Endodermal cell (in vitro differentiated cells): ENCODE data around the gene CCDC57. TPM values are rescaled to one million over a fixed set of nuclear protein-coding genes. Genes with fewer than 3 reads are reported as not detected.

Experiments used
- DNase-seq: peaks from one replicate; pipeline ENCODE4 v3.0.0-alpha.2; 2017
- H3K27ac ChIP-seq: 2 replicates; pipeline ENCODE4 v1.5.1; 2013; ENCODE audit warnings: mild to moderate bottlenecking, low read depth, low read length, moderate library complexity
- H3K27me3 ChIP-seq: 2 replicates; pipeline ENCODE4 v1.6.1; 2013; ENCODE audit warnings: mild to moderate bottlenecking, low read length, moderate library complexity; ENCODE audit not compliant: insufficient read depth, control insufficient read depth, poor library complexity, severe bottlenecking
- H3K36me3 ChIP-seq: 2 replicates; pipeline ENCODE4 v1.7.0; 2013; ENCODE audit warnings: mild to moderate bottlenecking, low read length, moderate library complexity; ENCODE audit not compliant: control insufficient read depth, insufficient read depth
- H3K4me1 ChIP-seq: one replicate; pipeline ENCODE4 v1.7.0; 2013; ENCODE audit warnings: low read length; ENCODE audit not compliant: control insufficient read depth, insufficient read depth
- H3K4me3 ChIP-seq: 2 replicates; pipeline ENCODE4 v1.5.1; 2013; ENCODE audit warnings: mild to moderate bottlenecking, low read length, moderate library complexity
- H3K9ac ChIP-seq: 2 replicates; pipeline ENCODE4 v1.6.1; 2013; ENCODE audit warnings: mild to moderate bottlenecking, low read length, moderate library complexity; ENCODE audit not compliant: poor library complexity, severe bottlenecking; ENCODE audit errors: extremely low read depth
- H3K9me3 ChIP-seq: 2 replicates; pipeline ENCODE4 v1.6.1; 2013; ENCODE audit warnings: mild to moderate bottlenecking, low read length, moderate library complexity; ENCODE audit not compliant: control insufficient read depth
- H3K27ac Mint-ChIP-seq: 2 replicates; pipeline ENCODE4 v1.8.0; 2020; ENCODE audit warnings: mixed read lengths
- H3K27me3 Mint-ChIP-seq: 2 replicates; pipeline ENCODE4 v1.8.0; 2021; ENCODE audit warnings: mild to moderate bottlenecking, mixed read lengths; ENCODE audit not compliant: insufficient read depth
- H3K36me3 Mint-ChIP-seq: 2 replicates; pipeline ENCODE4 v1.8.0; 2020; ENCODE audit warnings: low read depth, mixed read lengths
- H3K4me1 Mint-ChIP-seq: 2 replicates; pipeline ENCODE4 v1.8.0; 2020; ENCODE audit warnings: mixed read lengths
- H3K4me3 Mint-ChIP-seq: 2 replicates; pipeline ENCODE4 v1.8.0; 2020; ENCODE audit warnings: mild to moderate bottlenecking, moderate library complexity, mixed read lengths
- H3K9me3 Mint-ChIP-seq: 2 replicates; pipeline ENCODE4 v1.8.0; 2020; ENCODE audit warnings: mild to moderate bottlenecking, mixed read lengths
- CTCF ChIP-seq: fragments of 200-600 bp; sonication (generic); conservative IDR thresholded peaks from 2 replicates; pipeline ENCODE4 v1.5.0; 2021; ENCODE audit warnings: antibody characterized with exemption, mild to moderate bottlenecking
- WGBS, 2 experiments: methylation state at CpG; one replicate each; pipeline versions ENCODE4 v1.1.5 to v1.1.7; 2013; ENCODE audit warnings: missing lambda C conversion rate in 2 of 2, mixed read lengths in 1 of 2; ENCODE audit not compliant: insufficient coverage in 1 of 2, insufficient read length in 1 of 2; 5-methylcytosine and 5-hydroxymethylcytosine counted together
- total RNA-seq, 2 donors: library from RNA; stranded (reverse); fragmentation: NEBNext Ultra II Directional in 1 of 2; extraction: Animal tissue kit (Norgen Biotek cat#: 25700) in 1 of 2; gene quantifications; 2 replicates in 1 of 2; 3 replicates in 1 of 2; pipeline ENCODE4 v1.2.1, GENCODE V29; 2021

CCDC57 gene
- total RNA-seq, 2 donors from 2014 or later, result 61.8 to 82.8 TPM

DNA sequence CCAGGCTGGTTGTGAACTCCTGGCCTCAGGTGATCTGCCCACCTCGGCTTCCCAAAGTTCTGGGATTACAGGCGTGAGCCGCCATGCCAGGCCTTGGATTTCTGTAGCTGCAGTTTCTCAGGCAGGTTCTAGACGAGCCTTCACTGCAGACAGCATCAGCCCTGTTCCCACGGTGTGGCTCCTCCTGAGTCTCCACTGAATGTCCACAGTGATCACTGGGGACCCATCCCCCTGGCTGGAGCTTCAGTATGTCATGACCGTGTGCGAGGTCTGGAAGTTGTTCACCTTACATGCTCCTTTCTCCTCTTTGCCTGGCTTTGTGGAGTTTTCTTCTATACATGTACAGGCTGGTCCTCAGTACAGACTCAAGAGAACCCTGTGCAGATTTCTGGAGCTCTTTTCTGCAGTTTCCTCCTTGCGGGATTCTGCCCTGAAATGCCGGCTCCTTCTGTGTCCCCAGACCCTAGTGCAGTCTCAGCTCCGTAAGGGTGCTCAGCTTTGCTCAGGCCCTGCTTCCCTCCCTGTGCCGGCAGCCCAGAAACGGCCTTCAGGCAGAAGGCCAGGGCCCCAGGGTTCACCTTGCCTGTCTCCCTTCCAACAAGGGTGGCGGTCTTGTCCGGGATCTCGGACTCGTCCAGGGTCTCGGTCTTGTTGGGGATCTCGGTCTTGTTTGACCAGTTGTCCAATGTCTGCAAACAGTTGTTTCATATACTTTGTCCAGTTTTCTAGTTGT lies 100.3 kb downstream of the CCDC57 start:
- peaks cover 14% of the 10 kb centered on the region for H3K4me1 Mint-ChIP-seq
- no peak for TF ChIP-seq CTCF
- Histone ChIP-seq H3K27me3 (no peaks in the 10 kb centered on the region), H3K27ac (no peak overlapping the region), H3K36me3 (peaks cover 6% of the 10 kb centered on the region), H3K9me3 (no peaks in the 10 kb centered on the region), H3K9ac (no peak overlapping the region), H3K4me3 (no peak overlapping the region), H3K4me1 (peaks cover 6% of the 10 kb centered on the region)
- no peaks in the 10 kb centered on the region for H3K9me3 Mint-ChIP-seq
- no peak for DNase-seq
- peaks cover 7% of the 10 kb centered on the region for H3K27me3 Mint-ChIP-seq
- WGBS, 2 experiments, result 92 to 94% methylated on average over 17 to 18 of the region's 18 CpGs
- no peak overlapping the region for H3K4me3 Mint-ChIP-seq
- no peak overlapping the region for H3K27ac Mint-ChIP-seq
- peaks cover 50% of the 10 kb centered on the region for H3K36me3 Mint-ChIP-seq

DNA sequence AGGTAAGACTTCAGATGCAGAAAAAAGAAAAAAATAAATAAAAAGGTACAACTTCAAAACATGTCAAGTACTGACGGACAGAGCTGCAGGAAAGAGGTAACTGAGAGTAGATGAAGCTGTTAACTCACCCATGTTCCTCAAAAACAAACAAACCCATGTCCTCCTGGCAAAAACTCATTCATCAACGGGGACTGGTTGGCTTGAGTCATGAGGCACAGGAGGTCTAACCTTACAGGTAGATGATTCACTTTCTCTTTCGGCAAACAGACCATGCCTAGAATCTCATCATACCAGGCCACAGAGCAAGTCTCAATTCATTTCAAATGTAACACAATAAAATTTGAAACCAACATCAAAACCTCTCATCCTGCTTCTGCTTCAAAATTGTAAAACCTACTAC lies 102.3 kb downstream of the CCDC57 start:
- peaks cover 42% of the 10 kb centered on the region for H3K36me3 Mint-ChIP-seq

GRCh38 chr17:82108961-82109475 lies 103.6 kb downstream of the CCDC57 start:
- peaks cover 7% of the 10 kb centered on the region for H3K27me3 Mint-ChIP-seq
- no peak for DNase-seq
- H3K27ac Mint-ChIP-seq, result no peak overlapping the region
- no peak overlapping the region for H3K4me3 Mint-ChIP-seq
- 95 to 96% methylated on average over 14 of the region's 14 CpGs for WGBS, 2 experiments
- H3K4me3 ChIP-seq, result no peak overlapping the region
- H3K4me1 Mint-ChIP-seq, result peaks cover 19% of the 10 kb centered on the region
- H3K9me3 Mint-ChIP-seq, result no peaks in the 10 kb centered on the region
- H3K27me3 ChIP-seq, result no peaks in the 10 kb centered on the region
- no peak overlapping the region for H3K27ac ChIP-seq
- no peak for TF ChIP-seq CTCF
- H3K4me1 ChIP-seq, result peaks cover 12% of the 10 kb centered on the region
- peaks cover 6% of the 10 kb centered on the region for H3K36me3 ChIP-seq
- H3K9me3 ChIP-seq, result no peaks in the 10 kb centered on the region
- H3K9ac ChIP-seq, result no peak overlapping the region
- H3K36me3 Mint-ChIP-seq, result peaks cover 41% of the 10 kb centered on the region

More for the DNA sequence above, 102.3 kb downstream of the CCDC57 start:
- no peak overlapping the region for H3K9ac ChIP-seq
- Mint-ChIP-seq H3K27ac (no peak overlapping the region), H3K4me3 (no peak overlapping the region), H3K4me1 (peaks cover 15% of the 10 kb centered on the region), H3K9me3 (no peaks in the 10 kb centered on the region), H3K27me3 (peaks cover 7% of the 10 kb centered on the region)
- WGBS, 2 experiments, result 87 to 100% methylated on average over 2 to 3 of the region's 3 CpGs
- no peak for DNase-seq
- H3K36me3 ChIP-seq, result peaks cover 6% of the 10 kb centered on the region
- peaks cover 8% of the 10 kb centered on the region for H3K4me1 ChIP-seq
- no peak for TF ChIP-seq CTCF
- H3K4me3 ChIP-seq, result no peak overlapping the region
- H3K9me3 ChIP-seq, result no peaks in the 10 kb centered on the region
- H3K27me3 ChIP-seq, result no peaks in the 10 kb centered on the region
- no peak overlapping the region for H3K27ac ChIP-seq
